Neural crest cell (in vitro differentiated cells): ENCODE measurements around the gene IGLON5. TPM values are rescaled to one million over a fixed set of nuclear protein-coding genes. Genes with fewer than 3 reads are reported as not detected.

Experiments
- DNase-seq: peaks from one replicate; pipeline ENCODE4 v3.0.0; 2021; ENCODE audit warnings: low read depth, mixed read lengths, low spot score
- H3K27ac Mint-ChIP-seq: one replicate; pipeline ENCODE4 v1.8.0; 2021; ENCODE audit warnings: mild to moderate bottlenecking, mixed read lengths; ENCODE audit not compliant: unreplicated experiment
- H3K27me3 Mint-ChIP-seq: 2 replicates; pipeline ENCODE4 v1.8.0; 2021; ENCODE audit warnings: low read depth, mild to moderate bottlenecking, mixed read lengths
- H3K36me3 Mint-ChIP-seq: 2 replicates; pipeline ENCODE4 v1.8.0; 2021; ENCODE audit warnings: low read depth, mild to moderate bottlenecking, mixed read lengths
- H3K4me1 Mint-ChIP-seq: 2 replicates; pipeline ENCODE4 v1.8.0; 2021; ENCODE audit warnings: mixed read lengths
- H3K4me3 Mint-ChIP-seq: one replicate; pipeline ENCODE4 v1.8.0; 2021; ENCODE audit warnings: mild to moderate bottlenecking, mixed read lengths
- H3K9me3 Mint-ChIP-seq: 2 replicates; pipeline ENCODE4 v1.8.0; 2021; ENCODE audit warnings: mixed read lengths
- total RNA-seq: library from RNA; stranded (reverse); gene quantifications from 2 replicates; pipeline ENCODE4 v1.2.1, GENCODE V29; 2021
- TF ChIP-seq, protein P1 (sequence below): fragments of 200-600 bp; sonication (generic); conservative IDR thresholded peaks from 2 replicates; pipeline ENCODE4 v1.5.0; 2021; ENCODE audit warnings: antibody characterized with exemption, mild to moderate bottlenecking

IGLON5 gene
- total RNA-seq, 1 donor from 2014 or later: 17.4 TPM

DNA sequence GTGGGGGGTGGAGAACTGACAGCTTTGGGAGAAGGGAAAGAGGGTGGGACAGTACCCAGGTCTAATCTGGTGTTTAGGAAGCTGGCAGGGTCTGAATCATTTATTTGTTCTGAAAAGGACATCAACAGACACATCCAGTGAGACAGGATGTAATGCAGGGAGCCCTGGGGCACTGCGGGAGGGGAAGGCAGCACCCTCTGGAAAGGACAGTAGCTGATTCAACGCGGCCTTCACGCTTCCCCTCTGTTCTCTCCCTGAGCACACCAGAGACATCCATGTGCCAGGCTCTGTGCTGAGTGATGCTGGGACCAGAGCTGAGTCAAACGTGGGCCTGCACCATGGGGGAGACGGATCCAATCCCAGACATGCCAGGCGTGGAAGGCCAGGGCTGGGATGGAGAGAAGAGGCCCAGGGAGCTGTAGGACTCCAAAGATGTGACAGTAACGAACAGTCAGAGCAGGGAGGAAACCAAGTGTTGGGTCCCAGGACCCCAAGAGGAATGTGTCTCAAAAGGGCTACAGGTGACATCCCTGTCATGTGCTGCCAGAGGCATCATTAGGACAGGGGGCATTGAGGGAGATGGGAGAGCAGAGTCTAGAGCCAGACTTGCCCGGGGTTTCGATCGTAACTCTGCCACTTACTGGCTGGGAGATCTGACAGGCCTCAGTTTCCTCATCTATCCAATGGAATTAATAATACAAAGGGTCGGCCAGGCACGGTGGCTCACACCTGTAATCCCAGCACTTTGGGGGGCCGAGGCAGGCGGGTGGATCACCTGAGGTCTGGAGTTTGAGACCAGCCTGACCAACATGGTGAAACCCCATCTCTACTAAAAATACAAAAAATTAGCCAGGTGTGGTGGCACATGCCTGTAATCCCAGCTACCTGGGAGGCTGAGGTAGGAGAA, 53.0 kb downstream of the IGLON5 start:
- peaks cover 50% of the 10 kb centered on the region for H3K4me1 Mint-ChIP-seq
- DNase-seq: no peak
- no peaks in the 10 kb centered on the region for H3K36me3 Mint-ChIP-seq
- H3K27ac Mint-ChIP-seq: peak overlapping the region; percentile 5
- no peaks in the 10 kb centered on the region for H3K27me3 Mint-ChIP-seq
- H3K9me3 Mint-ChIP-seq: no peaks in the 10 kb centered on the region
- TF ChIP-seq, protein P1, sequence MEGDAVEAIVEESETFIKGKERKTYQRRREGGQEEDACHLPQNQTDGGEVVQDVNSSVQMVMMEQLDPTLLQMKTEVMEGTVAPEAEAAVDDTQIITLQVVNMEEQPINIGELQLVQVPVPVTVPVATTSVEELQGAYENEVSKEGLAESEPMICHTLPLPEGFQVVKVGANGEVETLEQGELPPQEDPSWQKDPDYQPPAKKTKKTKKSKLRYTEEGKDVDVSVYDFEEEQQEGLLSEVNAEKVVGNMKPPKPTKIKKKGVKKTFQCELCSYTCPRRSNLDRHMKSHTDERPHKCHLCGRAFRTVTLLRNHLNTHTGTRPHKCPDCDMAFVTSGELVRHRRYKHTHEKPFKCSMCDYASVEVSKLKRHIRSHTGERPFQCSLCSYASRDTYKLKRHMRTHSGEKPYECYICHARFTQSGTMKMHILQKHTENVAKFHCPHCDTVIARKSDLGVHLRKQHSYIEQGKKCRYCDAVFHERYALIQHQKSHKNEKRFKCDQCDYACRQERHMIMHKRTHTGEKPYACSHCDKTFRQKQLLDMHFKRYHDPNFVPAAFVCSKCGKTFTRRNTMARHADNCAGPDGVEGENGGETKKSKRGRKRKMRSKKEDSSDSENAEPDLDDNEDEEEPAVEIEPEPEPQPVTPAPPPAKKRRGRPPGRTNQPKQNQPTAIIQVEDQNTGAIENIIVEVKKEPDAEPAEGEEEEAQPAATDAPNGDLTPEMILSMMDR: no peak
- H3K4me3 Mint-ChIP-seq: peak overlapping the region; percentile 81

DNA sequence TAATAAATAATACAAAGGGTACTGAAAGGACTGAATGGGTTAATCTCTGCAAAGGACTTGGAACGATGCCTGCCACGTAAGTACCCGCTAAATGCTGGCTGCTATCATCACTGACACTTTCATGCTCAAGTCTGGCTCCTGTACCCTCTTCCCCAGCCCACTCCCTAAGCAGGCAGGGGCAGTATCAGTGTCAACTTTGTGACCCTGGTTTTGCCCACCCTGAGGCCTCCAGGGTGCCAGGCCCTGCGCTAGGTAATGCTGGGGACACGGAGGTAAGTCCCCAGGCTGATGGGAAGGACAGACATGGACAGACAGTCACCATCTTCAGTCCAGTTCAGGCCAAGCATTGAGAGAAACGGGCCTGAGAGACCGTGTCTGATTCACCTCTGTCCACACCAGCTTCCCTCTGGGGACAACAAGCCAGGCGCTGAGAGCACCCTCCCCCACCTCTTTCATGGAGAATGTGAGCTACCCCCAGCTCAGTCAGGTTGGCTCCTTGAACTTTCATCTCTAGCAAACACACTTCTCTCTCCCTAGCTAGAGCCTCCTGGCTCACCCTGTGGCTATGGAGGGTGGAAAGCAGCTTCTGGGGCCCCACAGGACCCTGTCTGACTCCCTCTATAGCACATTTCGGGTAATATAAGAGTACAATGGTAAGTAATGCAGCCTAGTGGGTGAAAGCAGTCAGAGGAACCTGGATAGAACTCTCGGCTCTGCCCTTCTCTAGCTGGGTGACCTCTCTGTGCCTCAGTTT, 53.9 kb downstream of the IGLON5 start:
- Mint-ChIP-seq H3K9me3 (no peaks in the 10 kb centered on the region), H3K4me3 (peak overlapping the region; percentile 99), H3K36me3 (no peaks in the 10 kb centered on the region), H3K27ac (peak overlapping the region; percentile 93), H3K4me1 (peaks cover 50% of the 10 kb centered on the region), H3K27me3 (no peaks in the 10 kb centered on the region)
- TF ChIP-seq, protein P1: no peak
- no peak for DNase-seq

DNA sequence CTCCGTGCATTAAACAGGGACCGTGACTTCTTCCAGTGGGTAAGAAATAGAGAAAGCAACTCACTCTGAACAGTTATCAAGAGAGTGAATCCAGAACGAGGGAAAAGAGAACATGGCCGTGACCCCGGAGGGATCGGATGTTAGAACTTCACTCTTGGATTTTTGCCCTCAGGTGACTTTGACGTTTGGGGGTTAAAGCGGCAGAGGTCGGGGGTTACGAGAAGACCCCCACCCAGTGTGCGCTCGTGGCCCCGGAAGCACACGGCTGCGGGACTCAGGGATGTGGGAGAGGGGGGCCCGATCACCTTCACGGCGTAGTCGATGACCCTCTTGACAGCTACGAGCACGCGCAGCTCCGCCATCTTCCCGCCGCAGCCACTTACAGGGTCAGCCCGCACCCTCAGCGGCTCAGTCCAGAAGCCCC, 54.5 kb downstream of the IGLON5 start, which contains the start of gene ETFB:
Gene ETFB, minus strand, starts transcription at position 424 of the 424 bp plus-strand sequence. Its CDS starts 62 bp downstream, at position 362.
- Mint-ChIP-seq H3K4me3 (peak within 1 kb of the TSS; percentile 99), H3K4me1 (peaks cover 50% of the 10 kb centered on the region), H3K36me3 (no peaks in the 10 kb centered on the region), H3K9me3 (no peaks in the 10 kb centered on the region), H3K27me3 (no peaks in the 10 kb centered on the region), H3K27ac (peak within 1 kb of the TSS; percentile 99)
- TF ChIP-seq, protein P1: no peak
- DNase-seq: no peak

DNA sequence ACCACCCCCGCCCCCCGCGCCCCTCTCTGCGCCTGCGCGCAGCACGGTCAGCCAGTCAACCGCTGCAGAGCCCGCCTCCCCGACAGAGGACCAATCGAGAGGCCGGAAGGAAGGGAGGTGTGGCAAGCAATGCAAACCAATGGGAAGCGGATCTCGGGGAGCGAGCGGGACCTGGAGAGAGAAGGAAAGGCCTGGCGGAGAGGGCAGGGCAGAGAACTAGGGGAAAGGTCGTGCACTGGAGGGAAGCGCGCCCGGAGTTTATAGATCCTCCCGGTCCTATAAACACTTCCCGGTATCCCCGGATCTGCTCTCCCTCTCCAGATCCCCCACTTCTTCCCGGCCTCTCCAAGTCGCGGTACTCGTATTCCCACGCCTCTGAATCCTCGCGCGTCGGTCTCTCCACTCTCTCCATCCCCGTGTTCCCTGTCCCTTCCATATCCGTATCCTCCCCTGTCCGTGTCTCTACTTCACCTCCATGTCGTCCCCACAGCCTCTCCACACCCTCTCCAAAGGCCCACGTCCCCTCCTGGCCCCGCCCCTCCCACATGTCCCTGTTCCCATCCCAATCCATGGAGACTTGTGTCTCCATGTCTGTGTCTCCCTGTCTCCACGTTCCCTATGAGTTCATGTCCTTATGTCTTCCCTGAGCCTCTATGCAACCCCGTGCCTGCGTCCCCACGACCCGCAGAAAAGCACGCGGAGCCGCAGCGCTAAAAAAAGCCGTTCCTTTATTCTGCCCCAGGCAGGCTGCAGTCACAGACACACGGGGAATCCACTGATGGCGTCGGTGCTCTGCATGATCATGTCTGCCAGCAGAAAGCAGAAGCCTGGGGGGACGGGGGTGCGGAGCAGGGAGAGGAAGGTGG, 55.2 kb downstream of the IGLON5 start:
- H3K27me3 Mint-ChIP-seq: no peaks in the 10 kb centered on the region
- H3K36me3 Mint-ChIP-seq: no peaks in the 10 kb centered on the region
- no peaks in the 10 kb centered on the region for H3K9me3 Mint-ChIP-seq
- H3K27ac Mint-ChIP-seq: peak overlapping the region; percentile 99
- peaks cover 50% of the 10 kb centered on the region for H3K4me1 Mint-ChIP-seq
- DNase-seq: peak; percentile 92
- H3K4me3 Mint-ChIP-seq: peak overlapping the region; percentile 99
- TF ChIP-seq, protein P1: no peak

DNA sequence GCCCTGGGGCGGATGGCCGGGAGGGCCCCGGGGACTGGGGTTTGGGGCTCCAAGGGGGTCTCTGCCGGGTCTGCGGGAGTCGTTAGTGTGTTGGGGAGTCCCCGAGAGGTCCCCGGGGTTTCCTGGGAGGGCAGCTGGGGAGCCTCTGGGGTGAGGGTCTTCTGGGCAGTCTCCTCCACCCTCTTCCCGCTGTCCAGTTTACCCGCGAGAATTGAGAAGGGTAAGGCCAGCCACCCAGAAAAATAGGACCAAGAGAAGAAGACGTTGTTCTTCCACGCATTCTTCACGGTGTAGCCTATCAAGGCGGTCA, 55.8 kb downstream of the IGLON5 start:
- no peaks in the 10 kb centered on the region for H3K27me3 Mint-ChIP-seq
- H3K27ac Mint-ChIP-seq: peak overlapping the region; percentile 99
- H3K4me3 Mint-ChIP-seq: peak overlapping the region; percentile 99
- no peaks in the 10 kb centered on the region for H3K9me3 Mint-ChIP-seq
- TF ChIP-seq, protein P1: no peak
- peaks cover 50% of the 10 kb centered on the region for H3K4me1 Mint-ChIP-seq
- H3K36me3 Mint-ChIP-seq: no peaks in the 10 kb centered on the region
- DNase-seq: no peak
